CD4-positive, alpha-beta T cell (primary cell): Measurements from ENCODE around the gene CCNG2. TPM values are rescaled to one million over a fixed set of nuclear protein-coding genes. Genes with fewer than 3 reads are reported as not detected.

Experiments
- ATAC-seq: fragments of 200-7000 bp; cut with Tn5 transposase; one replicate; pipeline ENCODE4 v1.10.0; 2022; ENCODE audit warnings: mild to moderate bottlenecking; ENCODE audit not compliant: poor library complexity
- CTCF ChIA-PET: fragments of 350-600 bp; sonication (Branson Sonifier 250); formaldehyde crosslinking; loops from one replicate; lab custom pipeline; 2021; ENCODE audit warnings: antibody characterized with exemption, inconsistent platforms; lab: Charles Lee
- POLR2A ChIA-PET: fragments of 350-600 bp; sonication (Branson Sonifier 250); formaldehyde crosslinking; loops from one replicate; lab custom pipeline; 2021; ENCODE audit warnings: antibody characterized with exemption, inconsistent platforms; lab: Charles Lee
- DNase-seq, 14 experiments: peaks; one replicate each; pipeline ENCODE4 v3.0.0-alpha.2; 2013 to 2020; ENCODE audit warnings: mixed read lengths in 2 of 14
- H3K27ac ChIP-seq, 2 donors: one replicate each; pipeline versions ENCODE4 v1.5.1 to v1.7.0; 2013; ENCODE audit warnings: low read length in 2 of 2, low read depth in 1 of 2, mild to moderate bottlenecking in 1 of 2
- H3K27me3 ChIP-seq, 2 experiments: 1 replicate in 1 of 2; 2 replicates in 1 of 2; pipeline versions ENCODE4 v1.6.1 to v1.7.0; 2013; ENCODE audit warnings: low read length in 2 of 2, control low read depth in 1 of 2, mild to moderate bottlenecking in 1 of 2, moderate library complexity in 1 of 2; ENCODE audit not compliant: insufficient read depth in 2 of 2, control insufficient read depth in 1 of 2
- H3K36me3 ChIP-seq: one replicate; pipeline ENCODE4 v1.6.1; 2013; ENCODE audit warnings: low read length, control low read depth; ENCODE audit not compliant: insufficient read depth
- H3K4me1 ChIP-seq: one replicate; pipeline ENCODE4 v1.6.1; 2013; ENCODE audit warnings: low read length, control low read depth; ENCODE audit not compliant: insufficient read depth
- H3K4me3 ChIP-seq: one replicate; pipeline ENCODE4 v1.5.1; 2013; ENCODE audit warnings: mild to moderate bottlenecking, low read length, moderate library complexity
- H3K9me3 ChIP-seq, 2 experiments: 1 replicate in 1 of 2; 2 replicates in 1 of 2; pipeline versions ENCODE4 v1.6.1 to v1.7.0; 2013; ENCODE audit warnings: low read length in 2 of 2, mild to moderate bottlenecking in 2 of 2, control low read depth in 1 of 2, moderate library complexity in 1 of 2; ENCODE audit not compliant: control insufficient read depth in 1 of 2, insufficient read depth in 1 of 2
- H3K27ac Mint-ChIP-seq: one replicate; pipeline ENCODE4 v1.8.0; 2020; ENCODE audit warnings: mixed read lengths
- H3K27me3 Mint-ChIP-seq: one replicate; pipeline ENCODE4 v1.8.0; 2021; ENCODE audit warnings: mixed read lengths
- H3K36me3 Mint-ChIP-seq: one replicate; pipeline ENCODE4 v1.8.0; 2021; ENCODE audit warnings: low read depth, mixed read lengths
- H3K4me1 Mint-ChIP-seq: one replicate; pipeline ENCODE4 v1.8.0; 2021; ENCODE audit warnings: low read depth, mixed read lengths
- H3K4me3 Mint-ChIP-seq: one replicate; pipeline ENCODE4 v1.8.0; 2020; ENCODE audit warnings: mild to moderate bottlenecking, mixed read lengths
- H3K9me3 Mint-ChIP-seq: one replicate; pipeline ENCODE4 v1.8.0; 2020; ENCODE audit warnings: mixed read lengths
- CTCF ChIP-seq: fragments of 200-600 bp; IDR thresholded peaks from one replicate; pipeline ENCODE4 v1.8.0; 2022; ENCODE audit warnings: antibody characterized with exemption, mild to moderate bottlenecking
- intact Hi-C, 2 experiments: fragments of 100-400 bp; cut with DNase I in 1 of 2; cut with micrococcal nuclease in 1 of 2; formaldehyde crosslinking; loops; one replicate each; pipeline versions ENCODE4 v1.15.1 to v1.9.0; 2023 to 2025; cut with DNase I, micrococcal nuclease
- total RNA-seq, 174 experiments: library from RNA in 2 of 174; stranded (reverse) in 2 of 174; gene quantifications; one replicate each; pipeline ENCODE4 v1.2.3 and lab custom pipeline; 2021 to 2026

The CCNG2 gene
- total RNA-seq, 2 experiments from 2014 or later = 20.6 to 21.3 TPM

- Histone ChIP-seq H3K27ac (no peak overlapping the region), H3K4me1 (peaks cover 4% of the 10 kb centered on the region), H3K9me3 (no peaks in the 10 kb centered on the region), H3K36me3 (no peaks in the 10 kb centered on the region), H3K4me3 (no peak overlapping the region), H3K27me3 (no peaks in the 10 kb centered on the region)
- intact Hi-C loops = loop anchor here (1.0 to 10.0 kb wide), 4 partner anchors 47 to 250 kb away; partner anchors contain the start of gene CCNG2 (in 1 of the 2)
- H3K4me1 Mint-ChIP-seq = no peaks in the 10 kb centered on the region
- no peaks in the 10 kb centered on the region for H3K36me3 Mint-ChIP-seq
- no peak overlapping the region for H3K4me3 Mint-ChIP-seq
- CTCF ChIA-PET = interaction anchor here (2.6 kb wide), 1 partner anchor 109 kb away, joined by 38 read pairs; no protein-coding TSS in a partner anchor
- no peak for ATAC-seq
- no peak overlapping the region for H3K27ac Mint-ChIP-seq
- no peaks in the 10 kb centered on the region for H3K27me3 Mint-ChIP-seq
- POLR2A ChIA-PET = interaction anchor here (2.1 kb wide), 1 partner anchor 11 kb away, joined by 13 read pairs; no protein-coding TSS in a partner anchor
- TF ChIP-seq CTCF = no peak
- H3K9me3 Mint-ChIP-seq = no peaks in the 10 kb centered on the region
- DNase-seq = no peak
Measured at GRCh38 chr4:77204621-77205020, 47.6 kb downstream of the CCNG2 start.

- H3K4me1 Mint-ChIP-seq = no peaks in the 10 kb centered on the region
- no peaks in the 10 kb centered on the region for H3K27me3 Mint-ChIP-seq
- ATAC-seq = no peak
- ChIA-PET POLR2A (no interaction called here), CTCF (interaction anchor here (1.3 kb wide), 1 partner anchor 11 kb away, joined by 4 read pairs; no protein-coding TSS in a partner anchor)
- H3K9me3 Mint-ChIP-seq = no peaks in the 10 kb centered on the region
- H3K4me3 ChIP-seq = no peak overlapping the region
- H3K36me3 Mint-ChIP-seq = no peaks in the 10 kb centered on the region
- no peak overlapping the region for H3K27ac Mint-ChIP-seq
- H3K27me3 ChIP-seq = no peaks in the 10 kb centered on the region
- no peak for TF ChIP-seq CTCF
- no peak for DNase-seq
- no peak overlapping the region for H3K4me3 Mint-ChIP-seq
- intact Hi-C loops = loop anchor here in 1 of 2 experiments (2.0 to 10.0 kb wide), 2 partner anchors 254 to 782 kb away; no protein-coding TSS in a partner anchor
- H3K9me3 ChIP-seq = no peaks in the 10 kb centered on the region
- H3K36me3 ChIP-seq = no peaks in the 10 kb centered on the region
- no peak overlapping the region for H3K27ac ChIP-seq
- H3K4me1 ChIP-seq = no peaks in the 10 kb centered on the region
Measured at GRCh38 chr4:77209012-77209411, 52.0 kb downstream of the CCNG2 start.

DNA sequence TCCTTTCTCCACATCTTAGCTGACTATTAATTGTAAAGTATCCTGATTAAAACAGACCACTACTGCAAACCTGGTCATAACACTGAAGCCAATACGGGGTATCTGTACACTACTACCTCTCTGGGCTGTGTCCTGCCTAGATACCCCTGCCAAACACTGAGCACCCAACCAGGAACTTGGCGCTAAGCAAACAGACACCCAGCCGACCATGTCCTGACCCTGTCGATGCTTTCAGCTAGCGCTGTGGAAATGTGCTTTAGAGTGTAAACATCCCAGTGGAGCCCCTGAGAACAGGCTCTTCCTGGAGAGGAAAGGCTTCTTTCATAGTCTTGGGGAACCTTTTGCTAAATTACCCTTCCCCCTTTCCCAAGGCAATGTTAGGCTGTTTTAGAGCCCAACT is 52.9 kb downstream of the CCNG2 start:
- Histone ChIP-seq H3K9me3 (no peaks in the 10 kb centered on the region), H3K27me3 (no peaks in the 10 kb centered on the region), H3K36me3 (no peaks in the 10 kb centered on the region), H3K27ac (no peak overlapping the region), H3K4me1 (no peaks in the 10 kb centered on the region), H3K4me3 (no peak overlapping the region)
- TF ChIP-seq CTCF = no peak
- DNase-seq = no peak
- ChIA-PET POLR2A (interaction anchor here (0.6 kb wide), 1 partner anchor 100 kb away, joined by 5 read pairs; no protein-coding TSS in a partner anchor), CTCF (no interaction called here)
- H3K4me1 Mint-ChIP-seq = no peaks in the 10 kb centered on the region
- no peaks in the 10 kb centered on the region for H3K9me3 Mint-ChIP-seq
- H3K4me3 Mint-ChIP-seq = no peak overlapping the region
- no peak overlapping the region for H3K27ac Mint-ChIP-seq
- no peaks in the 10 kb centered on the region for H3K36me3 Mint-ChIP-seq
- ATAC-seq = no peak
- no peaks in the 10 kb centered on the region for H3K27me3 Mint-ChIP-seq
- intact Hi-C loops = loop anchor here in 1 of 2 experiments (2.0 to 10.0 kb wide), 2 partner anchors 255 to 783 kb away; no protein-coding TSS in a partner anchor
